HG03575 (cell line): Measurements from ENCODE around the gene DNAJB13.

Experiments
- ATAC-seq: cut with Tn5 transposase; IDR thresholded peaks from one replicate; pipeline ENCODE4 v1.9.1; 2021; ENCODE audit not compliant: unreplicated experiment, insufficient number of reproducible peaks, low FRiP score; ENCODE audit errors: extremely low read depth

The DNAJB13 gene

GRCh38 chr11:74008373-74009229 lies 57.8 kb downstream of the DNAJB13 start, which contains the start of gene UCP3:
Gene UCP3, minus strand, starts transcription at chr11:74009085. Its CDS starts 2,043 bp downstream, at chr11:74007042.
- ATAC-seq: no peak

DNA sequence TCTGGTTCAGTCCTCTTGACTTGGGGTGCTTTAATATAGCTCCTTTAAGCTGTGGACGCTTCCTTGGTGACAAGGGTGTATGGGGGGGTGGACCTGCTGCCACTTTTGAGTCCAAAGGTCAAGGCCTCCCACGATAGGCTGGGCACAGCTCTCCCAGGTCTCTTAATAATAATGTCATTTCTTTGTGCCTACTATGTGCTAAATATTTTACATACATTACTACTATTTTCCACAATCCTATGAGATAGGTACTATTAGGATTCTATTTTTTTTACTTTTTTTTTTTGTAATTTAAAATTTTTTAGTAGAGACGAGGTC lies 58.4 kb downstream of the DNAJB13 start:
- ATAC-seq: no peak

GRCh38 chr11:74009675-74010305 lies 59.0 kb downstream of the DNAJB13 start:
- ATAC-seq: no peak

- ATAC-seq: no peak
Measured at GRCh38 chr11:74010306-74011300, 59.8 kb downstream of the DNAJB13 start.

- peak; percentile 40 for ATAC-seq
Measured at GRCh38 chr11:74011360-74012073, 60.7 kb downstream of the DNAJB13 start.

- no peak for ATAC-seq
Measured at GRCh38 chr11:74012074-74012809, 61.4 kb downstream of the DNAJB13 start.

DNA sequence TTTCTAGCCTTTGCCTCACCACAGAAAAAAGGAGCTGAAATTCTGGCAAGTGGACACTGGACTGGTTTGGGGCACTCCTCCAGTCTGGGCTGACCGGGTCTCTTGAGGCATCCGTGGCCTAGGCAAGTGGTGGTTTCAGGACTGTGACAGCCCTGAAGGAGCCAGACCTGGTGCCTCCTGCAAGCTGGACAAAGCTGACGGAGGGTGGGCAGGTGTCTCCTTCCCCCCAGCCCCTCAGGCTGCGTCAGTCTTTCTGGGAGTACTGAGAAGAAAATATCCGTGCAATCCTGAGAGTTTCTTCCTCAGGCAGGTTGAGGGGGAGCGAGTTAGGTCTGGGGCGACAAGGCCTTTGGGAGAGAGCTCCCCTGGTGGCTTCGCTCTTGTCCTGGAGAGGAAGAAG lies 62.3 kb downstream of the DNAJB13 start:
- no peak for ATAC-seq

- no peak for ATAC-seq
Measured at GRCh38 chr11:74014880-74015279, 64.1 kb downstream of the DNAJB13 start.

DNA sequence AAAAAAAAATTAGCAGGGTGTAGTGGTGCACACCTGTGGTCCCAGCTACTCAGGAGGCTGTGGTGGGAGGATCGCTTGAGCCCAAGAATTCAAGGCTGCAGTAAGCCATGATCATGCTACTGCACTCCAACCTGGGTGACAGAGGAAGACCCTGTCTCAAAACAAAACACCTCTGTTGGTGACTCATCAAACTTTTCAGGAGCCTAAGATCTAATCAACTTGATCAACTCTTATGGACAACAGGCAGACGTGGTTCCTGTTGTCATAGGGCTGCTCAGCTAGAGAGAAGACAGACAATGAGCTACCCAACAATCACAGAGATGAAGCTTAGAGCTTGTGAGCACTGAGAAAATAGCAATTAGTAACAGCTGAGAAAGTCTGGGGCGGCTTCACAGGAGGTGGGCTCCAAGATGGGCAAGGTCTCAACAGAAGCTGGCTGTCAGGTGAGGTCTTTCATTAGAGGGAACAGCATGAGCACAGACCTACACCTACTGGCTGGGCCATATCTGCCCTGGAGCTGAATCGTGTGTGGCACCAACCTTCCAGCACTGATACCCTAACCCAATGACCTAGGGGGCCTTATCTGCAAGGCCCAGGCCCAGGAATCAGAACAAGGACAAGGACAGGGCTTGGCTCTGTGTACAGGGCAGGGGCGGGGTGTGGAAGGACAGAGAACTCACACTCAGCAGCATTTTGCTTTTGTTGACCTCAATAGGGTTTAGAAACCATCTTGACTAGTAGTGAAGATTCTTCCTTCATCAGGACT lies 65.3 kb downstream of the DNAJB13 start:
- no peak for ATAC-seq

- ATAC-seq: no peak
Measured at GRCh38 chr11:74017631-74018030, 66.8 kb downstream of the DNAJB13 start.

DNA sequence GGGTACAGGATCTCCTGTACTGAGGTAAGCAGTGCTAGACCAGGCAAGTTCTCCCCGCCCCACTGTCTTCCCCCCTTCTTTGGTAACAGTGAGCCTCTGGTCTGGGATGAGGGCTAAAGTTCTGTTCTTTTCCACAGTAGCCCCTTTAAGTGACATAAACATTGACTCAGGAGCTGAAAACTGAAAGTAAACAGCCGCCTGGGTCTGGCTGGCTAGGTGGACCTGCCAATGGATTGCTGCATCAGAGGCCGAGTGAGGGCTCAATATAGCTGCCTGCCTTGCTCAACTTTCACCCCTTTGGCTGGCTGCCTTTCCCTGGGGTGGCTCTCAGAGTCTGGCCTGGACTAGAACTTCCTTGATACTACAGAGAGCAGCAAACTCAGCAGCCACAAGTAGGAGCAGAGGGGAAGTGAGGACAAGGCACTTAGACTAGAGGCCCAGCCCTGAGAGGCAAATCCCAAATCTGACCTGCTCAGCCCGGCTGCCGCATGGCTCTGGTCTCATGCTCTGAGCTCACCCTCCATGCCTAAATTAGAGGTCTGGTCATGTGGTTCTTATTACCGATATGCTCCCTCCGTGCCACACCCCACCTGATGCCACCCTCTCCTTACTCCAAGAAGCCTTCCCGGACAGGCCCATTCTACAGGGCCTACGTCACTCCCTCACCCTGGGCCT lies 67.6 kb downstream of the DNAJB13 start:
- ATAC-seq: no peak

DNA sequence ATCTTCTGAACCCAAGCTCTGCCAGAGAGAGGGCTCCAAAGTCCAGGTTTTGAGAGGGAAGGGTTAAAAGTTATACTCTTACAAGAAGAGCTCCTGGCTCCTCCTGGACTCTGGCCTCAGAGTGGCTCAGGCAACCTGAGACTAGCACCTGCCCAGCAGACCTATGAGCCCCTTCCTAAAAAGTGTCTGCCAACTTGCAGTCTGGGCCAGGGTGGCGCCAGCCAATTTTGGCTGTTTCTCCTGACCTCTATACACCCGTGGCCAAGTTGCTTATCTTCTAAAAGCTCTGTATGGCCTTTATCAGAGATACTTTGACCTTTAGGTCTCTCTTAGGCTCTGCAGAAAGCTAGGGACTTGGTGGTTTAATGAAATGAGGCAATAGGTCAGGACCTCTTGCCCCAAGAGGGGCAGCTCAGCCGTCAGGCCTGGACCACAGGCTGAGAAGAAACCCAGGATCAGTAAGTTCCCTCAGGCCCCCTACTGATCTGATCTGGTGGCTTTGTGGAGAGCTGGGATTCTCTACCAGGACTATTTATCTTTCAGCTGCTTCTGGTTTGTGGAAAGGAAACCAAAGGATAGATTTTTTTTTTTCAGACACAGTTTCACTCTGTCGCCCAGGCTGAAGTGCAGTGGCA lies 68.4 kb downstream of the DNAJB13 start:
- no peak for ATAC-seq

DNA sequence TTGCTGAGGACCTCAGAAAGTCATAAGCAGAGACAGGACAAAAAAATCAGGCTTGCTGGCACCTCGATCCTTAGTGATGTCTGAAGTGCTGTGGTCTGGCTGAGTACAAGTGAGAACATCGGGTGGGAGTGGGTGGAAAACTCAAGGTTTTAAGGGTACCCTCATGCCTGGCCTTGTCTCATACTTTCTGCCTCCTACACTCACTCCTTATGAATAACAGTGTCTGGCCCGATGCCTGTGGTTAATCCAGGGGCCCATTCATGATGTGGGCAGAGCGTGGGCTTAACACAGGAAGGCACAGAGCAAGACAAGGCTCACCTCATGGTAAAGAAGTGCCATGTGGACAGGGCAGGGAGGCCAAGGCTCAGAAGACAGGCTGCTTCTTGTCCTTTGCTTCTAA lies 69.0 kb downstream of the DNAJB13 start:
- no peak for ATAC-seq
